GM19452 (cell line): ENCODE data around the gene ARHGEF28.

Experiments
- ATAC-seq: cut with Tn5 transposase; IDR thresholded peaks from one replicate; pipeline ENCODE4 v1.9.1; 2021; ENCODE audit not compliant: unreplicated experiment

ARHGEF28 gene

DNA sequence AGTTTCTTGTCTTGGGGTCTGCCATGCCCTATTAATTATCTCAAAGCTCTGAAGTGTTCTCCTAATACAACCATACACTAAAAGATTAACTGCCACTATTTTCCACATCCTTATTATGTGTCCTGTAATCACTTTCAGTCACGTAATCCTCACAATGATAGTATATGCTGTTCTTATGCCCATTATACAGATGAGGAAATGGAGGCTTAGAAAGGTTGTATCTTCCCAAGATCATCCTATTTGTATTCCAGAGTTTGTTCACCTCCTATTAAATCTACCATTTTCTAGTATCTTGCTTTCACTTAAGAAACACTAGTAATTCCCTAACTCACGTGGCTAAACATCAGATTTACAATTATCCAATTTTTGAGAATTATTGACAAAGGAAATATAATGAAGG is 2.9 kb upstream of the ARHGEF28 start:
- no peak for ATAC-seq

DNA sequence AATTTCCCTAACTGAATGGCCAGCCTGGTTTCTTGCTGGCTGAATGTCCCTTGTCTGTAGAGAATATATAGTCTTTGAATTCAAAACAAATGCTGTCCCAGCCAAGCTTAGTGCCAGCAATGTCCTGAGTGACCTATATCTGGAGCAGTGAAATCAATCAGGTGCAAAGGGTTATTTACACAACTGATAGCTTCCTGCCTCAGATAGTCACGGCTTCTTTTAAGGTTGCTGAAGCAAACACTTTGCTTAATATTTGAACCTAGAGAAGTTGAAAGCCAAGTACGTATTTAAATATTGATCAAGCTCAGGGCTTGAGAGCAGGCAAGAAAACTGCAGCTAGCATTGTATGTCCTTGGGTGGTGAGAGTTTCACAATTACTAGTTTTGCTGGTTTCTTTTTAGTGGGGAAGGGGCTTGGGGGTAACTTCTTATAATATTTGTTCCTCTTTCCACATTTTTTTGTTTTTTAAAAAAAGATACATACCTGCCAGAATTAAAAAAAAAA is 2.0 kb upstream of the ARHGEF28 start:
- ATAC-seq: no peak

DNA sequence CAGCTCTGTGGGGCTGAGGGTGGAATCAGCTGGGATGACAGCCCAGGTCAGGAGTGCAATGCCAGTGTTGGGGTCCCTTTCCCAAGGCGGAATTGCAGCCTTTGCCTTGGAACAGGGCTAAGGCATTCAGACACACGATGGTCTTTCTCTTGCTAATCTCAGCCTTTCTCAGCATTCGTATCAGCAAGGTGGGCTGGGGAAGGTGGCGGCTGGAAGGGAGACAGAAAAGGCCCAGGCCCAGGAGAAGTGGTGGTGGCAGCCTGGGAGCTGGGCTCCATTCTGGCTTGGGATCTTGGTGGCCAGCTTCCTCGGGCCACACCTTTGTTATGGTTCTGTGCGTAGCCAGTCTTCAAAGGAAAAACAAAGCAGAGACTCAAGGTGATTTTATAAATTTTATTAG is 1.1 kb upstream of the ARHGEF28 start:
- no peak for ATAC-seq

DNA sequence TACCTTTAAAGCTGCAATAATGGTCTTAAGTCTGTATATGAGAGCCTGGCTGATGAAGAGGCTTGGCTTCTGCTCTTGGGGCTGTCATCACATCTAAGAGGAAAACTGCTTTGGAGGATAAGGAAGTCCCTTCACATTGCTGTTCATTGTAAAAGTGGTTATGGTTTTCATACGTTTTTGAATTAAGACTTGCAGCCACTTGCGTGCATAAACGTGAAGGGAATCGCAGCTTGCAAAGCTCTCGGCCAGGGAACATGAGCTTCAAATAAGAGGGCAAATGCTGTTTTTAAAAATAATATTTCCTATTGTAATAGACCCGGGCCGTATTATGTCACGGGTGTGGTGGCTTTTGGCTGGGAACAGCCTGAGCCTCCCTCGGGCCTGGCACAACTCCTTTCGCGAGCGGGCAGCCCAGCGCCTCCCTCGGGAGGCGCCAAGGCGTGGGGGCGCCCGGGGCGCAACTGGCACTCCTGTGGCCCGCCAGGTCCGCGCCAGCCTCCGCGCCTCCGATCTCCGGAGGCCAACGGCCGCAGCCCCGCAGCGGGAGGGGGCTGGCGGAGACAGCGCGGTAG is 538 bp upstream of the ARHGEF28 start:
- no peak for ATAC-seq

DNA sequence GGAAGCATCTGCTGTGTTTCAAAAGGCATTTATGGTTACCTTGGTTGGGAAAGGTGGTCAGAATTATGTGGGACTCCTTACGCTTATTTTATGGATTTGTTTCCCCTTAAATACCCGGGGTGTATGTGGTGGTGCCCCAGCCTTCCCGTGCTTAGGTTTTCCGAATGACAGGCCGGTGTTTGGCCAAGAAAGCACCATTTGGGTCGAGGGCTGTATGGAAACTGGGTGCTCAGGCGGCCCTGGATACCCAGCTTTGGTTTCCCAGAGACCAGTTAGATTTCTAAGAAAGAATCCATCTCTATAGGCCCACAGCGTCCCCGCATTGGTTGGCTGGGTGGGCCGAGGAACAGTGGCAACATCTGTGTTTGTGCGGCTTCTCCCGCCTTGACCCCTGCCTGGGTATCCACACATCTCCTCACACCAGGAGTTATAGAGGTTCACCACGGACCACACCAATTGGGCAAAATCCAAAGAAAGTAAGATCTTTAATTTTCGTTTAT is 868 bp downstream of the ARHGEF28 start:
- ATAC-seq: no peak

DNA sequence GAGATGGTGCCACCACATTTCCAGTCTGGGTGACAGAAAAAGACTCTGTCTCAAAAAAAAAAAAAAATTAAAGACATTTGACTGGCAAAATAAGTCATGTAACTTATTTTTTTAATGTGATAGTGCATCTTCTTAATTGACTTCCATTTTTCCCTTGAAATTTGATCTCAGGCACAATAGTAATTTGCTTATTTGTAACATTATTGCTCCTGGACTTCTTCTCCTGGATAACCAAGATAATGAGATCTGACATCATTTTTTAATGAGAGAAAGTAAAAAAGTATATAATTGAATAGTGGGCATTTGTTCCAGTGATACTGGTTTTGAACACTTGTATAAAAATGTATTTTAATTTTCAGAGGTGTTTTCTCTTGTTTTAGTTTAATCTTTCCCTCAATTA is 3.5 kb downstream of the ARHGEF28 start:
- no peak for ATAC-seq

DNA sequence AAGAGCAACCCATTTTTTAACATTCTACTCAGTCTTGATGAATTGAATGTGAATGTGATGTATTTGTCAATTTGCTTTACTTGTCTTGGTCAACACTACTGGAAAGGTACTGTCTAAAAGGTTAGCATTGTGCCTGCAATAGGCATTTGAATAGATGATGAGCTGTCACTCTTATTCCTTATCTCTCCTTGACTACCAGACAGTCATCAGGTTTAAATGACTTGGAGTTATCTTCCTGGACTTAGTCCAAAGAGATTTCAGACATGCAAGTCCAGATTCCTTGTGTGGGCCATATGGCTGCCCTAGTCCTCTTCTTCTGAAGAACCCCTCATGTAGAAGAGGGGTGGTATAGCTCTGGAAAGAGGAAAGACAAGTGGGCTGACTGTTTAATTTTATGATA is 4.8 kb downstream of the ARHGEF28 start:
- ATAC-seq: no peak

DNA sequence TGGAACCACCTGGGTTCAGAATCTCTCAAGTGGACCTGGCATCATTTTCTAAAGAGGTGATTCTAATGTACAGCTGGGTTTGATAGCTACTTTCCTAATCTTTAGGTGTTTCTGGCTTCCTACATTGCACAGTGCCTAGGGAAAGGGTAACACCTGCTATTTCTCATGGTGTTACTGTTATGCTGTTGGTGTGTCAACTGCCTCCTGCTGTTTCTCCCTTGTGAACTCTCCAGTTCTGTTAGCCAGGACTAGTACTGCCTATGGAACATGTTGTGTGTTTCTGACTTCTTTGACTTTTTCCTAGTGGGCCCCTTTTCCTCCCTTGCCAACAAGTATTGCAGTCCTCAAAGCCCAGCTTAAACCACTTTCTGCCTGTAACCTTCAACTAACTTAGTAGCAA is 5.5 kb downstream of the ARHGEF28 start:
- no peak for ATAC-seq

DNA sequence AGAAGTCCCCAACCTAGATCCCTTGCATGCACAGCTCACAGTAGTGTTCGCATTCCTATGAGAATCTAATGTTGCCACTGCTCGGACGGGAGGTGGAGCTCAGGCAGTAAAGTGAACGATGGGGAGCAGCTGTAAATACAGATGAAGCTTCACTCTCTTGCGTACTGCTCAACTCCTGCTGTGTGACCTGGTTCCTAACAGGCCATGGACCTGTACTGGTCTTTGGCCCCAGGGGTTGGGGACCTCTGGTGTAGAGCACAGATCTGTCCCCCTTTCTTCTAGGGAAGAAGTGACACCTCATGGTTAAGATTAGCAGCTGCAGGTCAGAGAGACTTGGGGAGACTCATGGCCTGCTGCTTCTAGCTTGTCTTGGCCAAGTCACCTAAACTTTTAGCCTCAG is 7.1 kb downstream of the ARHGEF28 start:
- ATAC-seq: no peak

DNA sequence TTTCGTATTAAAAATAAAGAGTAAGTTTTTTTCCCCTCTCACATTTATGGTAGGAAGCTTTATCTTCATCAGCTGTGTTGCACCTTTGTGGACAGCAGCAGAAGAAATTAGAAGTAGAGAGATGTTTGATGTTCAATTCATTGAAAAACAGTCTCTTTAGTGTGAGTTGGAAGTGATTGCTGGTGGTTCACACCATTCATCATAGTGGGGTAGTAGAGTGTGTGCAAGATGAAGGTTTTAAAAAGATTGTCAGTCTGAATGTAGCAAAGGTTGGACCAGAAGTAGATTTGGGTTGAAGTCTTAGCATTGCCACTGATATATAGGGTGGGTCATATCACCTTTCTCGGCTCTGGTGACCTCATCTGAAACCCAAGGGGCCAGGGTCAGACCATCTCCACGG is 10.4 kb downstream of the ARHGEF28 start:
- ATAC-seq: no peak

DNA sequence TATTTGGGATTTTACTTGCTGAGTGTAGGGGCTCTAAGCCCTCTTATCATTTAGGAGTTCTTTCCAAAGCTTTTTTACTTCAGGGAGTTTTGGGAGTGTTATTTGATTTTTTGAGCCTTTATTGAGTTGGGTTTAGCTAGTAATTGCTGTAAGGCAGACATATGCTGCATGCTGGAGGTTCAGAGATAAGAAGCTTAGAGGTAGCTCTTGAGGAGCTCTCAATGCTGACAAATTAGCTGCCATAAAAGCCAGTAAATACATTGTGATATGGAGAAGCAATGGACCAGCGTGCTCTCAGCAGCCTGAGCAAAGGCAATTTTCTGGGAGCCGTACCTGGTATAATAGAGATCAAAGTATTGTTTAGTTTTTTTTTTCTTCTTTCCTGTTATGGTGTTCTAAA is 11.6 kb downstream of the ARHGEF28 start:
- no peak for ATAC-seq

DNA sequence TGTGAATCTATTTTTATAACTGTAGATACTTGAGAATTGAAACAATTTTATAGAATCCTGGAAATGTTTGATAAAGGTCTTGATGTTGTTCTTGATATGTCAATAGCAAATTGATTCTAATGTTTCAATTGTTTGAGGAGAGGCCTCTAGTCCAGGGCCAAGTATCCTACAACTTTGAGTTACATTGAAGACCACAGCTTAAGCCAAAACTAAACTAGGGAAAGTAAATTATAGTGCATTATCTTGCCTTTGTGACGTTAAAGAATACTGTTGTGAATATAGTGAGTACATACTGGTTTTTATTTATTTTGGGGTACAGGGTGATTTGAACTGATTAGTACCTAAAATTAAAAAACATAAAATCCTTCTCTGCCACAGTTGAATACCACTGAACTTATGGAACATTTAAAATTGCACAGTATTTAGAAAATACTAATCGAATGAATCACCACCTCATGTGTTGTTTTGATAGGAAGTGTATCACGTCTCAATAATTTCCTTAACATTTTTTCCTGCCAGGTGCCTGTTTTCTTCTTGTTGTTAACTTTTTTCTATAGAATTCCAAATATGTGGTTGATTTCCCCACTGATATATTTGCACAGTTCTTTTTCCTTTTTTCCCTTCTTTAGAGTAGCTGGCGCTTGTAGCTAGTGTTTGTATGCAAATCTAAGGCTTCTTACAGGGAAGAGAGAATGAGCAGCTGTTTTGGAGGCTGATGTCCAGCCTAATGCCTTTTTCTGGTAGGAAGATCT is 12.5 kb downstream of the ARHGEF28 start:
- no peak for ATAC-seq

DNA sequence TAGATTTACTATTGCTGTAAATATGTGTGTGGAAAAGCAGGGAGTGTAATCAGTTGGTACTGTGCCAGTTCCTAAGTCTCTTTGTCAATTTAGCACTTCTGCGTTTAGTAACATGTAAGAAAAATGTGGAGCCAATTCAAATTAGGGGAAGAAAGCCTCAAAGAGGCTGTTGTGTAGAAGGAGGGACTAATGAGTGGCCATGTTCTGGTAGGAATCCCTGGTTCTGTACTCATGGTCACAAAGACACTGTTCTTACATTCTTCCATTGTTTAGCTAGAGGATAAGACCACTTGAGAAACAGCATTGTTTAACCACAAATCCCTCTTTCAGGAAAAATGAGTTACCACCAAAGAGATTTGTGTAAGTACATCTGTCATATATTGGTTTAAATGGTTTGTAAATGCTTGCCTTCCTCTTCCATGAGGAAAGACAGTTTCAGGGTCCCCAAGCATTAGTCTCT is 14.9 kb downstream of the ARHGEF28 start:
- no peak for ATAC-seq

DNA sequence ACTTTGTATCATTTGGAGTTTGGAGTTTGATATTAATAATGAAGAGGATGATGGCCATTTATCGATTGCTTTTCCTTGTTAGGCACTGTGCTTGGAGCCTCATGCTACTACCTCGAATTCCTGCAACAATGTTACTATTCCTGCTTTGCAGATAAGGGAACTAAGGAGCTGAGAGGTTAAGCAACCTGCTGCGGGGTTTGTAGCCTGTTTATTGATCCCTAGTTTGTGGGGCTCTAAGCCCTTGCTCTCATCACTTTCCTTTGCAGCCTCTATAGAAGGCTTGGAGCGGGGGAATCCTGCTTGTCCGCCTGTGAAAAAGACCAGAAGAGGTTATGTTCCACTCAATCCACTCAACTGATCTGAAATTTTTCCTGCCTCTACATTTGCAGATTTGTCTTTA is 15.8 kb downstream of the ARHGEF28 start:
- ATAC-seq: no peak

DNA sequence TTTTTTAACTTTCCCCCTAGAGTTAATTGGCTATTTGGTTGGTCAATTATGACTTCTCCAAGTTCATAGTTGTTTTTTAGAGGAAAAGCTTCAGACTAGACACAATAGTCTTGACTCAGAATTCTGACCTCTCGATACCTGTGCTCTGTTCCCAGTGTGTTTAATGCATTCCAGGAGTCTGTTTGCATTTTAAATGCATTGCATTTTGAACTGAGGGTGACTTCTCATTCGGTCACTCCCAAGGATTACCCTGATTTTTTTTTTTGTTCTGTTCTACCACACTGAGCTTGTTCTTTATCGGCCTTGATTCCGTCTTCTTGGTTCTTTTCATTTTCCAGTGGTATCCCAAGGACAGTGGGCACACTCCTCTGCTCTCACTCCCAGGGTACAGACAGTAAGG is 16.3 kb downstream of the ARHGEF28 start:
- no peak for ATAC-seq

DNA sequence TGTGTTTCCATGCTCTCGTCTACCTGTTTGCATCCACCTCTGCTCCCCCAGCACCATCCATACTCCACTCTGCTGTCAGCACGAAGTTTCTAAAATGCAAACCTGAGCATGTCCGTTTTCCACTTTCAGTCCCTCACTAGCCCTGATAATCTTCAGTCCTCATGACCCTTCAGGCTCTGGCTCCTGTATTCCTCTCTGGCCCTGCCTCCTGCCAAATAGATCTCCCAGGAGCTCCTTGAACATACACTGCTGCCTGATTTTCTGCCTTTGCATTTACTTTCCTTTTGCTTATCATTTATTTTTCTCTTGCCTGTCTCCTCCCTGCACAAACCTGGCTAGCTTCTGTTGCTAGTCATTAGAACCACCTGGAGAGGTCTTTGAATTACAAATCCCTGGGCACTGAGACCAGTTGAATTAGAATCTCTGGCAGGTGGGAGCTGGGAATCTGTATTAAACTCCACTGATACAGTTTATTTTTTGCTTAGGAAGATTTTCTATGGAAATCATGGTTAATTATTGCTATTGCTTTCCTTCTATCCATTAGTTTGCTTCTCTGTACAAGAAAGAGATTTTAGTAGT is 18.5 kb downstream of the ARHGEF28 start:
- ATAC-seq: no peak

DNA sequence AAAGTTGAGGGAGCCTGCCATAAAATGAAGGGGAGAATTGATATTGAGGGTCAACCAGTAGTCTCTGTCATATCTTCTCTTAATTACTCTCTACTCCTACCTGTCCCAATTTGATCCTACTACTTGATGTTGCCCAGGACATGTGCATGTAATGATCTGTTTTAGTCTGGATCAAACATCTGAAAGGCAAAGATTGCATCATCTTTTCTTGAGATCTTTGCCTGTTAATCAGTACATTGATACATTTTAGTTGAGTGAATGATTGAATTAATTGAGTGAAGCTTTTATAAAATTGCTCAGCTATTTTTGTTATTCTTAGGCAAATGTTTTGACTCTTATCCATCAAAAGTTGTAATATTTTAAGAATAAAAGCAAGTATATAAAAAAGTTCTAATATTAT is 21.7 kb downstream of the ARHGEF28 start:
- no peak for ATAC-seq

DNA sequence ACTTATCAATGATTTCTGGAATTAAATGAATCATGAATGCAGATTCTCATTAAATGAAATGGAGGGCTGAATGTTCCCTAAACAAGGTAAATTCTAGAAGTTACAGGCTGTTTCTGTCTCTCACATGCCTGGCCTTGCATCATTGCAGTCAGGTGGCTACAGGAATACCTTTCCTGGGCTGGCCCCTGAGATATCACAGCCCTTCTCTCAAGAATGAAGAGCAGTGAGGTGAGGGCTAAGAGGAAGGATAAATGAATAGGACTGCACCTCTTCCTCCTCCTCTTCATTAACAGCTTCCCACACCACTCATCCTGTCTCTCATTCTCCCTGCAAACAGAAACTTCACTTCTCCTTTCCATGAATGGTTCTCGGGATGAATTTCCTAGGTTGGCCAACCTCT is 22.5 kb downstream of the ARHGEF28 start:
- ATAC-seq: no peak

DNA sequence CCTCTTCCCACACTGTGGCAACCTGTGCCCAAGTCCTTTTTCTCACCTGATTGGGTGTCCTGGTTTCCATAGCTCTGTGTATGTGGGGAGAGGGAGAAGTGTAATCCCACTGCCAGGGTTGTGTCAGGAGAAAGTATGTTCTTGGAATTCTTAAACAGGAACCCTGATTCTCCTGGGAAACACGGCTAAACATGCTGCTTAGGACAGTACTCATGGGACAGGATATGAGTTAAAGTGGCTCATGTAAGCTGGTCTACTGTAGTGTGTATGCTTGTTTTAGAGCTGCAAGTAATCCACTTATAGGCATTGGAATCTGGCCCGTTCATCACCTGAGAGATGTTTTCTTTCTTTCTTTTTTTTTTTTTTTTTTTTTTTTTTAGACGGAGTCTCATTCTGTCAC is 23.9 kb downstream of the ARHGEF28 start:
- no peak for ATAC-seq

DNA sequence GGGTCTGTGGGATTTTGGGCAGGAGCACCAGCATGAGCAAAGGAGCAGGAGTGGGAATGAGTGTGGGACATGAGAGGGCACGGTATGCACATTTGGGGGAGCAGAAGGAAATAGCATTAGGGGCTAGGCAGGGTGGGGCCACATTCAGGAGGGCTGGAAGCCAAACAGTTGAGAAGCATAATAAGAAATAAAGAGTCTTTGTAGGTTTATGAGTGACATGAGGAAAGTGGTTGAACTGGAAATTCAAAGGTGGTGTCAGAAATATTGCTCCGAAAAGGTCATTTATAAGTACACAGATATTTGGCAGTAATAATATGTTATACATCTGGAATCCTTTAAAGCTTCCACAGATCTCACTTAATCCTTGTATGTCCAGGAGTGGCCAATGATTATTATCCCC is 26.4 kb downstream of the ARHGEF28 start:
- ATAC-seq: no peak

DNA sequence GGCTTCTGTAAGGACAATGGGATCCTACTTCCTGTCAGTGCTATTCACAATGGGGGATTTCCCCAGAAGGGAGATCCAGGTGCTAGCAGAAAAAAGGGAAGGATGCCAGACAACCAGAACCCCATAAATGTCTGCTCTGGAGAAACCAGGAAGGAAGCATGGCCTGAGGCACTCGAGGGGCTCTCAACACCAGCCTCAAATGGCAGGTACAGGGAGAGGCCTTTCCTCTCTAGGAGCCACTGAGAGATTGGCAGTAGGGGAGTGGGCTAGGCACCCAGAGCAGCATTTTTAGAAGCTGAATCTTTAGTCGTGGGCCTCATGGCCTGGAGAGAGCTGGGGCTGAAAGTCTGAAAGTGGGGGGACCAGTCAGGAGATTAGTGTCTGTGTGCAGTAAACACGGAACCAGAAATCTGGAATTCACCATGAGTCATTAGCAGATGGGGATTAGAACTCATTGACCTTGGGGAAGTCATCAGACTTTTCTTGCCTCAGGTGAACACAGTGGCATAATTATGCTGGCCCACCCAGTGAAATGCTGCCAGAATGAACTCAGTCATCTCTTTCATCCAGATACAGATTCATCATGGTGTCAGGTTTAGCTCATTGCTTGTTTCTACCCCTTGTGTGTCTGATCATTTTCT is 28.3 kb downstream of the ARHGEF28 start:
- no peak for ATAC-seq

DNA sequence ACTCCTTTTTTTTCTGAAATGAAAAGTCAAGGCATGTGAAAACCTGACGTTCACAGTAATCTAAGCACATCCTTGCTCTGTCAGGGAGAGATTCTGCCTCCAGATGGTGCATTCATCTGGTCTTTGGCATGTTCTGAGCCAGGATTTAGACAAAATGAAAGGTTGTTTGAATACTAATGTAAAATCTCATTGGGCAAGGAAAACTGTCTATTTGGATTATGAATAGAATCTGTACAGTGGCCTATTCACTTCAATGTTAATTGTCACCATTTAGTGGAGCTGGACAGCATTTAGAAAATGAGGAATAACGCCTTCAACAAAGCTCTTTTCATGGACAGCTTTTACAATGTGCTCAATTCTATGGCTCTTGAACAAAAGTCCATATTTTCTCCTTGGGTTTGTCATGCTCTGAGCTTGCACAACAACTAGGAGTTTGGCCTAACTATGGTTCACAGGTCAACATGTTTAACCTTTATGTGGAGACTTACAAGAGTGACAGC is 28.9 kb downstream of the ARHGEF28 start:
- no peak for ATAC-seq
